ENCODE results near the gene ANKRD22. TPM values are rescaled to one million over a fixed set of nuclear protein-coding genes. Genes with fewer than 3 reads are reported as not detected.

ANKRD22 gene
- total and polyA plus RNA-seq, 2 of the 8 experiments (the other 6 are each of a cell fraction or from before 2014, with no cell fraction given): 0.68 TPM; not detected in 1

- no peaks in the 10 kb centered on the region for H3K79me1 ChIP-seq (ENCODE audit: low read depth, low read length)
- H2BK5ac ChIP-seq (ENCODE audit: low read depth, low read length): no peak overlapping the region
- H3K4me3 ChIP-seq (ENCODE audit: extremely low read depth in 1 of 4, insufficient read depth in 2 of 4, low read depth in 3 of 4, low read length in 4 of 4): no peak overlapping the region
- ChIA-PET POLR2A (ENCODE audit: partially characterized antibody) (interaction anchor here (0.9 kb wide), 1 partner anchor 305 kb away, joined by 3 read pairs; no protein-coding TSS in a partner anchor), CTCF (ENCODE audit: partially characterized antibody) (interaction anchor here (0.6 to 1.5 kb wide), 4 partner anchors 38 to 164 kb away, joined by 3 to 6 read pairs (median 3); no protein-coding TSS in a partner anchor)
- H4K8ac ChIP-seq (ENCODE audit: extremely low read depth, insufficient read depth, low read length): no peak overlapping the region
- no peaks in the 10 kb centered on the region for H4K20me1 ChIP-seq (replicated peaks in 1 of 2; ENCODE audit: control insufficient read depth in 1 of 2, insufficient read depth in 2 of 2, low read length in 2 of 2)
- H3K56ac ChIP-seq (replicated peaks; ENCODE audit: insufficient read length, low read depth, low read length): no peak overlapping the region
- peaks cover 0 to 8% (median 3%) of the 10 kb centered on the region in 4 experiments; a peak in 3 of 7 replicates for H3K4me1 ChIP-seq (replicated peaks in 1 of 4; ENCODE audit: control insufficient read depth in 3 of 4, insufficient read depth in 4 of 4, low read length in 3 of 4)
- peak overlapping the region; percentile 38 for H2AFZ ChIP-seq (ENCODE audit: low read length)
- H3K27me3 ChIP-seq (replicated peaks in 1 of 4; ENCODE audit: control insufficient read depth in 3 of 4, extremely low read depth in 1 of 4, insufficient read depth in 3 of 4, low read length in 3 of 4): no peaks in the 10 kb centered on the region
- H3K23me2 ChIP-seq (ENCODE audit: low read depth, low read length): no peaks in the 10 kb centered on the region; the same call in 1 of the 2 replicates
- 78% methylated on average over 2 of the region's 2 CpGs; no CpG with 5 or more reads in 1 of the 2 experiments for WGBS, 2 experiments (ENCODE audit: extremely low coverage in 1 of 2, insufficient coverage in 1 of 2, insufficient read length in 1 of 2, insufficient replicate concordance in 2 of 2, low coverage in 1 of 2, low lambda C conversion rate in 2 of 2, missing lambda C conversion rate in 1 of 2)
- no peak overlapping the region for H4K5ac ChIP-seq (ENCODE audit: insufficient read length, low read depth, low read length)
- FAIRE-seq (no peak), DNase-seq (ENCODE audit: low read depth in 1 of 2, low spot score in 2 of 2) (no peak)
- no peak overlapping the region for H3K23ac ChIP-seq (ENCODE audit: insufficient read length)
- H2AK5ac ChIP-seq (ENCODE audit: low read depth, low read length): no peak overlapping the region
- no peak overlapping the region for H2BK20ac ChIP-seq (ENCODE audit: low read length)
- no peak overlapping the region for H3K14ac ChIP-seq (ENCODE audit: insufficient read length)
- H3K27ac ChIP-seq (ENCODE audit: low read depth, low read length): no peak overlapping the region
- no peaks in the 10 kb centered on the region for H3K9me3 ChIP-seq (ENCODE audit: insufficient read depth in 2 of 2, low read depth in 1 of 2, low read length in 1 of 2)
- H2BK12ac ChIP-seq (ENCODE audit: low read depth, low read length): no peak overlapping the region
- no peaks in the 10 kb centered on the region for H3K36me3 ChIP-seq (ENCODE audit: control insufficient read depth in 2 of 4, insufficient read depth in 4 of 4, low read length in 3 of 4)
- no peak overlapping the region for H3K18ac ChIP-seq (ENCODE audit: extremely low read depth, low read length)
- no peaks in the 10 kb centered on the region for H3K79me2 ChIP-seq (ENCODE audit: control insufficient read depth in 1 of 2, insufficient read depth in 2 of 2, low read length in 2 of 2)
- no peak overlapping the region for H3K9ac ChIP-seq (replicated peaks in 1 of 4; ENCODE audit: extremely low read depth in 1 of 4, low read depth in 3 of 4, low read length in 3 of 4)
- H3K4ac ChIP-seq (replicated peaks; ENCODE audit: insufficient read length, low read depth, low read length): no peak overlapping the region
- no peak overlapping the region for H2BK15ac ChIP-seq (ENCODE audit: low read length)
- H4K91ac ChIP-seq (replicated peaks; ENCODE audit: insufficient read length, low read length): no peak overlapping the region
- peak overlapping the region in 1 of 2 experiments; percentile 22; a peak in 1 of 4 replicates for H3K4me2 ChIP-seq (ENCODE audit: insufficient read depth in 1 of 2, low read depth in 2 of 2, low read length in 2 of 2)
- H2BK120ac ChIP-seq (replicated peaks; ENCODE audit: low read depth, low read length): no peak overlapping the region
- TF ChIP-seq CHD2 (IDR thresholded peaks at IDR 0.05; ENCODE audit: low read length) (0 out of 2 replicates have a peak, but pooled peaks have one; percentile 9), KDM5A (IDR thresholded peaks at IDR 0.05; ENCODE audit: low read length) (no peak), EGR1 (IDR thresholded peaks at IDR 0.05; ENCODE audit: borderline replicate concordance, low read depth, low read length) (no peak), BRCA1 (IDR thresholded peaks at IDR 0.05; ENCODE audit: low read depth, low read length) (no peak), RNF2 (IDR thresholded peaks at IDR 0.05; ENCODE audit: borderline replicate concordance, low read depth, low read length, missing control alignments, poor library complexity, severe bottlenecking) (no peak), POLR2A (IDR thresholded peaks at IDR 0.05; ENCODE audit: control extremely low read depth in 1 of 2, low read depth in 2 of 2, low read length in 2 of 2) (no peak), ATF3 (IDR thresholded peaks at IDR 0.05; ENCODE audit: insufficient read depth, low read depth, low read length) (no peak), SRF (IDR thresholded peaks at IDR 0.05; ENCODE audit: low read depth, low read length) (no peak), SIRT6 (IDR thresholded peaks at IDR 0.05; ENCODE audit: low read length) (no peak), KDM1A (IDR thresholded peaks at IDR 0.05; ENCODE audit: borderline replicate concordance, low read length) (no peak), POU5F1 (IDR thresholded peaks at IDR 0.05; ENCODE audit: low read depth, low read length) (0 out of 2 replicates have a peak, but pooled peaks have one; percentile 54), HDAC6 (IDR thresholded peaks at IDR 0.05; ENCODE audit: low read depth, low read length) (no peak), TBP (IDR thresholded peaks at IDR 0.05; ENCODE audit: low read depth, low read length) (no peak)
These were observed 40.8 kb upstream of the ANKRD22 start for GRCh38 chr10:88892222-88892967.
